GM13977 (cell line): ENCODE data around the gene KCNH1.
"Not testable (repeated sequence)": the region's sequence is repeated elsewhere in the genome, so short reads cannot be mapped to it uniquely, and the experiment has no call there.

Experiments
- DNase-seq: peaks from one replicate; pipeline ENCODE4 v3.0.0; 2012; ENCODE audit warnings: low spot score
- CTCF ChIP-seq: IDR thresholded peaks from 2 replicates; pipeline ENCODE4 v1.5.1; 2012; ENCODE audit warnings: mild to moderate bottlenecking, control low read depth; ENCODE audit not compliant: insufficient read depth; ENCODE audit errors: extremely low read depth, missing control alignments
- in situ Hi-C: fragments of 300-500 bp; cut with MboI; formaldehyde crosslinking; loops from one replicate; pipeline ENCODE4 v1.12.0; 2022; ENCODE audit warnings: low sequenced_read_pairs, low pct_unique_long_range_greater_than_20kb, mixed read lengths, inconsistent platforms; ENCODE audit not compliant: unreplicated experiment

The KCNH1 gene

GRCh38 chr1:210677533-210677932 lies 456.4 kb downstream of the KCNH1 start:
- no peak for TF ChIP-seq CTCF
- DNase-seq: no peak
- in situ Hi-C loops: no loop called here

GRCh38 chr1:210676539-210676938 lies 457.4 kb downstream of the KCNH1 start:
- TF ChIP-seq CTCF: no peak
- in situ Hi-C loops: no loop called here
- DNase-seq: no peak

- no peak for DNase-seq
- TF ChIP-seq CTCF: no peak
- in situ Hi-C loops: no loop called here
These were observed 459.8 kb downstream of the KCNH1 start for GRCh38 chr1:210674151-210674550.

GRCh38 chr1:210669951-210670350 lies 464.0 kb downstream of the KCNH1 start:
- DNase-seq: no peak
- no peak for TF ChIP-seq CTCF

GRCh38 chr1:210663730-210664573 lies 470.0 kb downstream of the KCNH1 start:
- DNase-seq: no peak
- no peak for TF ChIP-seq CTCF
- in situ Hi-C loops: no loop called here

More at GRCh38 chr1:210669951-210670350, 464.0 kb downstream of the KCNH1 start:
- in situ Hi-C loops: no loop called here

- no peak for TF ChIP-seq CTCF
- in situ Hi-C loops: no loop called here
- DNase-seq: no peak
These were observed 471.5 kb downstream of the KCNH1 start for GRCh38 chr1:210662291-210663050.

GRCh38 chr1:210661520-210661919 lies 472.4 kb downstream of the KCNH1 start:
- in situ Hi-C loops, DNase-seq: not testable (repeated sequence)
